ENCODE data around the gene ANO1. TPM values are rescaled to one million over a fixed set of nuclear protein-coding genes. Genes with fewer than 3 reads are reported as not detected.

Gene ANO1
- total and polyA plus RNA-seq, 2 donors (not counting 1 experiment from before 2014, with no cell fraction given): not detected

- Histone ChIP-seq H3K79me2 (ENCODE audit: control insufficient read depth, insufficient read depth, low read length) (no peaks in the 10 kb centered on the region), H2AFZ (ENCODE audit: insufficient read depth, low read depth, low read length, poor library complexity, severe bottlenecking) (no peak overlapping the region), H3K27ac (ENCODE audit: low read length in 2 of 2) (no peak overlapping the region), H3K4me3 (ENCODE audit: control extremely low read depth in 1 of 5, extremely low read depth in 1 of 5, insufficient read depth in 1 of 5, low read depth in 2 of 5, low read length in 4 of 5) (no peak overlapping the region), H3K36me3 (replicated peaks in 1 of 2; ENCODE audit: control extremely low read depth in 1 of 2, control insufficient read depth in 1 of 2, extremely low read depth in 1 of 2, insufficient read depth in 2 of 2, low read length in 1 of 2) (no peaks in the 10 kb centered on the region), H3K9ac (ENCODE audit: low read length) (no peak overlapping the region), H3K9me3 (ENCODE audit: control extremely low read depth in 1 of 3, control insufficient read depth in 2 of 3, insufficient read depth in 1 of 3, low read length in 2 of 3) (peaks cover 0 to 3% (median 0%) of the 10 kb centered on the region in 3 donors), H3K4me2 (replicated peaks; ENCODE audit: low read depth, low read length, poor library complexity, severe bottlenecking) (no peak overlapping the region), H4K20me1 (ENCODE audit: control insufficient read depth, insufficient read depth, low read length, poor library complexity, severe bottlenecking) (no peaks in the 10 kb centered on the region), H3K4me1 (ENCODE audit: control insufficient read depth in 2 of 2, insufficient read depth in 2 of 2, low read length in 2 of 2) (no peaks in the 10 kb centered on the region), H3K27me3 (replicated peaks in 1 of 4; ENCODE audit: control extremely low read depth in 1 of 4, control insufficient read depth in 3 of 4, insufficient read depth in 4 of 4, low read length in 3 of 4) (peaks cover 0 to 24% (median 3%) of the 10 kb centered on the region in 4 experiments)
- peaks cover 23% of the 10 kb centered on the region for H3K27me3 Mint-ChIP-seq
- DNase-seq (no peak), ATAC-seq (ENCODE audit: low read depth) (no peak)
- WGBS (ENCODE audit: insufficient coverage): 93% methylated on average over 7 of the region's 9 CpGs
- H3K27ac Mint-ChIP-seq: no peak overlapping the region
- POLR2A ChIA-PET: no interaction called here
- CTCF ChIA-PET: no interaction called here
- H3K4me3 Mint-ChIP-seq: no peak overlapping the region
- TF ChIP-seq CTCF (IDR thresholded peaks at IDR 0.05): no peak
- no peak for TF ChIP-seq EZH2 (IDR thresholded peaks at IDR 0.05; ENCODE audit: borderline replicate concordance, insufficient read depth, low read depth, low read length, poor library complexity, severe bottlenecking)
- intact Hi-C loops (cut with micrococcal nuclease): no loop called here
- H3K4me1 Mint-ChIP-seq: no peaks in the 10 kb centered on the region
- H3K9me3 Mint-ChIP-seq (ENCODE audit: insufficient read depth): no peaks in the 10 kb centered on the region
Observed at GRCh38 chr11:70138403-70138802, 60.3 kb downstream of the ANO1 start.

GRCh38 chr11:70139785-70140410, 61.8 kb downstream of the ANO1 start:
- POLR2A ChIA-PET: no interaction called here
- H3K79me2 ChIP-seq (ENCODE audit: control insufficient read depth, insufficient read depth, low read length): no peaks in the 10 kb centered on the region
- intact Hi-C loops (cut with micrococcal nuclease): no loop called here
- Mint-ChIP-seq H3K9me3 (ENCODE audit: insufficient read depth) (no peaks in the 10 kb centered on the region), H3K27ac (no peak overlapping the region), H3K27me3 (peaks cover 35% of the 10 kb centered on the region), H3K4me3 (no peak overlapping the region), H3K4me1 (no peaks in the 10 kb centered on the region)
- H3K4me2 ChIP-seq (replicated peaks; ENCODE audit: low read depth, low read length, poor library complexity, severe bottlenecking): no peak overlapping the region
- H3K4me3 ChIP-seq (ENCODE audit: control extremely low read depth in 1 of 5, extremely low read depth in 1 of 5, insufficient read depth in 1 of 5, low read depth in 2 of 5, low read length in 4 of 5): no peak overlapping the region
- no peak for DNase-seq
- no peaks in the 10 kb centered on the region for H4K20me1 ChIP-seq (ENCODE audit: control insufficient read depth, insufficient read depth, low read length, poor library complexity, severe bottlenecking)
- no peaks in the 10 kb centered on the region for H3K36me3 ChIP-seq (replicated peaks in 1 of 2; ENCODE audit: control extremely low read depth in 1 of 2, control insufficient read depth in 1 of 2, extremely low read depth in 1 of 2, insufficient read depth in 2 of 2, low read length in 1 of 2)
- ATAC-seq (ENCODE audit: low read depth): no peak
- H3K9ac ChIP-seq (ENCODE audit: low read length): no peak overlapping the region
- H2AFZ ChIP-seq (ENCODE audit: insufficient read depth, low read depth, low read length, poor library complexity, severe bottlenecking): no peak overlapping the region
- H3K27me3 ChIP-seq (replicated peaks in 1 of 4; ENCODE audit: control extremely low read depth in 1 of 4, control insufficient read depth in 3 of 4, insufficient read depth in 4 of 4, low read length in 3 of 4): peaks cover 0 to 30% (median 3%) of the 10 kb centered on the region in 4 experiments
- CTCF ChIA-PET: no interaction called here
- H3K27ac ChIP-seq (ENCODE audit: low read length in 2 of 2): no peak overlapping the region
- peaks cover 0 to 6% (median 0%) of the 10 kb centered on the region in 3 donors for H3K9me3 ChIP-seq (ENCODE audit: control extremely low read depth in 1 of 3, control insufficient read depth in 2 of 3, insufficient read depth in 1 of 3, low read length in 2 of 3)
- no peak for TF ChIP-seq EZH2 (IDR thresholded peaks at IDR 0.05; ENCODE audit: borderline replicate concordance, insufficient read depth, low read depth, low read length, poor library complexity, severe bottlenecking)
- TF ChIP-seq CTCF (IDR thresholded peaks at IDR 0.05): no peak
- WGBS (ENCODE audit: insufficient coverage): 89% methylated on average over 12 of the region's 15 CpGs
- no peaks in the 10 kb centered on the region for H3K4me1 ChIP-seq (ENCODE audit: control insufficient read depth in 2 of 2, insufficient read depth in 2 of 2, low read length in 2 of 2)

Data from B cell (primary cell).